ENCODE measurements around the gene GLIS2.
"Not testable (repeated sequence)": the region's sequence is repeated elsewhere in the genome, so short reads cannot be mapped to it uniquely, and the experiment has no call there.

Gene GLIS2

GRCh38 chr16:4337540-4338088 is 21.7 kb downstream of the GLIS2 start:
- DNase-seq = no peak

GRCh38 chr16:4338125-4338582 is 22.3 kb downstream of the GLIS2 start:
- DNase-seq = no peak

GRCh38 chr16:4338712-4339299 is 22.9 kb downstream of the GLIS2 start:
- DNase-seq = no peak

GRCh38 chr16:4339455-4339854 is 23.6 kb downstream of the GLIS2 start:
- DNase-seq = no peak

GRCh38 chr16:4339909-4340308 is 24.0 kb downstream of the GLIS2 start:
- DNase-seq = no peak

- DNase-seq = no peak
Measured at GRCh38 chr16:4340443-4340842, 24.6 kb downstream of the GLIS2 start.

GRCh38 chr16:4341250-4341649 is 25.4 kb downstream of the GLIS2 start:
- DNase-seq = no peak

- DNase-seq = no peak
Measured at GRCh38 chr16:4342866-4343744, 27.2 kb downstream of the GLIS2 start.

- DNase-seq = not testable (repeated sequence)
Measured at GRCh38 chr16:4344300-4344982, 28.6 kb downstream of the GLIS2 start.

GRCh38 chr16:4344983-4345835 is 29.3 kb downstream of the GLIS2 start:
- DNase-seq = no peak

GRCh38 chr16:4345836-4346781 is 30.2 kb downstream of the GLIS2 start:
- DNase-seq = no peak

GRCh38 chr16:4347010-4347409 is 31.1 kb downstream of the GLIS2 start:
- DNase-seq = no peak

GRCh38 chr16:4347765-4348509 is 32.1 kb downstream of the GLIS2 start:
- no peak for DNase-seq

GRCh38 chr16:4349332-4349731 is 33.5 kb downstream of the GLIS2 start:
- no peak for DNase-seq

GRCh38 chr16:4350365-4350786 is 34.5 kb downstream of the GLIS2 start:
- DNase-seq = no peak

- peak; percentile 98 for DNase-seq
Measured at GRCh38 chr16:4350787-4351659, 35.2 kb downstream of the GLIS2 start, which contains the start of gene PAM16. Gene PAM16 (minus strand): TSS chr16:4351321. CDS start chr16:4351234, 87 bp downstream.

- no peak for DNase-seq
Measured at GRCh38 chr16:4351880-4352279, 36.0 kb downstream of the GLIS2 start.

- no peak for DNase-seq
Measured at GRCh38 chr16:4352843-4353242, 37.0 kb downstream of the GLIS2 start.

- no peak for DNase-seq
Measured at GRCh38 chr16:4353675-4354074, 37.8 kb downstream of the GLIS2 start.

Data from activated effector memory CD4-positive, alpha-beta T cell treated with Interleukin-2 at 50 U/mL for 16 hours (primary cell).